ENCODE measurements around the gene NPL. TPM values are rescaled to one million over a fixed set of nuclear protein-coding genes. Genes with fewer than 3 reads are reported as not detected.

The NPL gene
- polyA plus RNA-seq, 1 donor (not counting 4 experiments of a cell fraction or from before 2014, with no cell fraction given) = 9.0 TPM

- Histone ChIP-seq H3K4me2 (ENCODE audit: control insufficient read depth, extremely low read depth, insufficient read depth, low read depth, low read length) (no peak overlapping the region), H3K27me3 (ENCODE audit: control insufficient read depth, extremely low read depth, insufficient read depth, low read length) (no peaks in the 10 kb centered on the region), H3K9me3 (ENCODE audit: control insufficient read depth, low read depth, low read length) (no peaks in the 10 kb centered on the region), H3K27ac (ENCODE audit: control insufficient read depth, insufficient read depth, low read length) (no peak overlapping the region), H2AFZ (ENCODE audit: control insufficient read depth, low read length) (no peak overlapping the region), H3K79me2 (ENCODE audit: control insufficient read depth, insufficient read depth, low read length) (no peaks in the 10 kb centered on the region), H3K4me3 (ENCODE audit: control insufficient read depth in 2 of 3, extremely low read depth in 1 of 3, insufficient read depth in 2 of 3, low read depth in 1 of 3, low read length in 3 of 3) (no peak overlapping the region), H3K4me1 (ENCODE audit: control insufficient read depth, extremely low read depth, insufficient read depth, low read length) (no peaks in the 10 kb centered on the region), H3K36me3 (ENCODE audit: control insufficient read depth in 2 of 2, extremely low read depth in 1 of 2, insufficient read depth in 2 of 2, low read length in 2 of 2) (no peaks in the 10 kb centered on the region), H3K9me1 (ENCODE audit: control insufficient read depth, extremely low read depth, insufficient read depth, low read length) (no peaks in the 10 kb centered on the region), H4K20me1 (ENCODE audit: control insufficient read depth, extremely low read depth, insufficient read depth, low read length) (no peaks in the 10 kb centered on the region), H3K9ac (ENCODE audit: control insufficient read depth, extremely low read depth, insufficient read depth, low read length) (no peak overlapping the region)
- no peak for TF ChIP-seq EZH2 (IDR thresholded peaks at IDR 0.05; ENCODE audit: low read length)
- TF ChIP-seq, protein P1, sequence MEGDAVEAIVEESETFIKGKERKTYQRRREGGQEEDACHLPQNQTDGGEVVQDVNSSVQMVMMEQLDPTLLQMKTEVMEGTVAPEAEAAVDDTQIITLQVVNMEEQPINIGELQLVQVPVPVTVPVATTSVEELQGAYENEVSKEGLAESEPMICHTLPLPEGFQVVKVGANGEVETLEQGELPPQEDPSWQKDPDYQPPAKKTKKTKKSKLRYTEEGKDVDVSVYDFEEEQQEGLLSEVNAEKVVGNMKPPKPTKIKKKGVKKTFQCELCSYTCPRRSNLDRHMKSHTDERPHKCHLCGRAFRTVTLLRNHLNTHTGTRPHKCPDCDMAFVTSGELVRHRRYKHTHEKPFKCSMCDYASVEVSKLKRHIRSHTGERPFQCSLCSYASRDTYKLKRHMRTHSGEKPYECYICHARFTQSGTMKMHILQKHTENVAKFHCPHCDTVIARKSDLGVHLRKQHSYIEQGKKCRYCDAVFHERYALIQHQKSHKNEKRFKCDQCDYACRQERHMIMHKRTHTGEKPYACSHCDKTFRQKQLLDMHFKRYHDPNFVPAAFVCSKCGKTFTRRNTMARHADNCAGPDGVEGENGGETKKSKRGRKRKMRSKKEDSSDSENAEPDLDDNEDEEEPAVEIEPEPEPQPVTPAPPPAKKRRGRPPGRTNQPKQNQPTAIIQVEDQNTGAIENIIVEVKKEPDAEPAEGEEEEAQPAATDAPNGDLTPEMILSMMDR (optimal IDR thresholded peaks at IDR 0.05 in 1 of 3, IDR thresholded peaks at IDR 0.05 in 1 of 3, conservative IDR thresholded peaks at IDR 0.05 in 1 of 3; ENCODE audit: extremely low read depth in 1 of 3, insufficient read depth in 2 of 3, low read length in 3 of 3) = no peak
- dilution Hi-C loops (cut with MboI; ENCODE audit: extremely low pct_ligation_motif_present, low sequenced_read_pairs) = no loop called here
- FAIRE-seq (no peak), DNase-seq (ENCODE audit: low read depth, low spot score) (no peak)
These were observed 35.5 kb upstream of the NPL start for GRCh38 chr1:182754087-182754486.

- Histone ChIP-seq H3K79me2 (ENCODE audit: control insufficient read depth, insufficient read depth, low read length) (no peaks in the 10 kb centered on the region), H3K9ac (ENCODE audit: control insufficient read depth, extremely low read depth, insufficient read depth, low read length) (no peak overlapping the region), H3K4me2 (ENCODE audit: control insufficient read depth, extremely low read depth, insufficient read depth, low read depth, low read length) (no peak overlapping the region), H2AFZ (ENCODE audit: control insufficient read depth, low read length) (no peak overlapping the region), H3K27ac (ENCODE audit: control insufficient read depth, insufficient read depth, low read length) (no peak overlapping the region), H3K9me1 (ENCODE audit: control insufficient read depth, extremely low read depth, insufficient read depth, low read length) (no peaks in the 10 kb centered on the region), H3K27me3 (ENCODE audit: control insufficient read depth, extremely low read depth, insufficient read depth, low read length) (no peaks in the 10 kb centered on the region), H3K36me3 (ENCODE audit: control insufficient read depth in 2 of 2, extremely low read depth in 1 of 2, insufficient read depth in 2 of 2, low read length in 2 of 2) (no peaks in the 10 kb centered on the region), H4K20me1 (ENCODE audit: control insufficient read depth, extremely low read depth, insufficient read depth, low read length) (no peaks in the 10 kb centered on the region), H3K4me3 (ENCODE audit: control insufficient read depth in 2 of 3, extremely low read depth in 1 of 3, insufficient read depth in 2 of 3, low read depth in 1 of 3, low read length in 3 of 3) (no peak overlapping the region), H3K4me1 (ENCODE audit: control insufficient read depth, extremely low read depth, insufficient read depth, low read length) (no peaks in the 10 kb centered on the region), H3K9me3 (ENCODE audit: control insufficient read depth, low read depth, low read length) (no peaks in the 10 kb centered on the region)
- DNase-seq (ENCODE audit: low read depth, low spot score) (no peak), FAIRE-seq (no peak)
- dilution Hi-C loops (cut with MboI; ENCODE audit: extremely low pct_ligation_motif_present, low sequenced_read_pairs) = no loop called here
- TF ChIP-seq, protein P1 (optimal IDR thresholded peaks at IDR 0.05 in 1 of 3, IDR thresholded peaks at IDR 0.05 in 1 of 3, conservative IDR thresholded peaks at IDR 0.05 in 1 of 3; ENCODE audit: extremely low read depth in 1 of 3, insufficient read depth in 2 of 3, low read length in 3 of 3) = no peak
- no peak for TF ChIP-seq EZH2 (IDR thresholded peaks at IDR 0.05; ENCODE audit: low read length)
These were observed 34.8 kb upstream of the NPL start for GRCh38 chr1:182754543-182755314.

Measured in keratinocyte (primary cell).